Stimulated activated CD8-positive, alpha-beta memory T cell treated with anti-CD3 and anti-CD28 coated beads, Interleukin-12 subunit alpha, Interleukin-12 subunit beta, amount 100 ng/mL, for 4 hours (primary cell): ENCODE results near the gene B4GAT1.
"Not testable (repeated sequence)": the region's sequence is repeated elsewhere in the genome, so short reads cannot be mapped to it uniquely, and the experiment has no call there.

Experiments
- DNase-seq: peaks from one replicate; pipeline ENCODE4 v3.0.0-alpha.2; 2020; ENCODE audit warnings: low read depth

The B4GAT1 gene

GRCh38 chr11:66363187-66363601 is 15.8 kb upstream of the B4GAT1 start:
- DNase-seq = no peak

GRCh38 chr11:66362481-66363147 is 15.2 kb upstream of the B4GAT1 start:
- no peak for DNase-seq

GRCh38 chr11:66361502-66361941 is 14.1 kb upstream of the B4GAT1 start:
- DNase-seq = no peak

GRCh38 chr11:66360406-66361073 is 13.1 kb upstream of the B4GAT1 start:
- no peak for DNase-seq

- DNase-seq = no peak
Observed at GRCh38 chr11:66359662-66360087, 12.2 kb upstream of the B4GAT1 start.

GRCh38 chr11:66350560-66351235 is 3.3 kb upstream of the B4GAT1 start:
- DNase-seq = not testable (repeated sequence)

- DNase-seq = no peak
Observed at GRCh38 chr11:66349084-66349386, 1.6 kb upstream of the B4GAT1 start.

GRCh38 chr11:66346476-66347424 is 679 bp downstream of the B4GAT1 start:
- no peak for DNase-seq

- DNase-seq = no peak
Observed at GRCh38 chr11:66345316-66345649, 2.1 kb downstream of the B4GAT1 start.

- DNase-seq = peak; percentile 89
Observed at GRCh38 chr11:66344550-66345315, 2.7 kb downstream of the B4GAT1 start, which contains the start of gene BRMS1. Gene BRMS1, minus strand, starts transcription at chr11:66345104. Its CDS starts 2,870 bp downstream, at chr11:66342234.

GRCh38 chr11:66343176-66343575 is 4.3 kb downstream of the B4GAT1 start:
- no peak for DNase-seq

GRCh38 chr11:66341502-66342126 is 5.8 kb downstream of the B4GAT1 start:
- DNase-seq = no peak

GRCh38 chr11:66340596-66341501 is 6.6 kb downstream of the B4GAT1 start:
- no peak for DNase-seq

GRCh38 chr11:66339686-66340483 is 7.5 kb downstream of the B4GAT1 start:
- DNase-seq = no peak

- no peak for DNase-seq
Observed at GRCh38 chr11:66339162-66339675, 8.2 kb downstream of the B4GAT1 start.

- no peak for DNase-seq
Observed at GRCh38 chr11:66338276-66339161, 8.9 kb downstream of the B4GAT1 start.

- DNase-seq = no peak
Observed at GRCh38 chr11:66337103-66337899, 10.1 kb downstream of the B4GAT1 start.
